Thyroid gland (tissue), 4 donors: Measurements from ENCODE around the gene ZFC3H1.

Experiments
- POLR2A ChIP-seq, 2 donors: fragments of 450-650 bp; IDR thresholded peaks; one replicate each; pipeline ENCODE4 v1.6.1; 2017; ENCODE audit warnings: antibody characterized with exemption in 2 of 2, mild to moderate bottlenecking in 2 of 2, moderate library complexity in 1 of 2
- TF ChIP-seq, protein P1 (sequence below), 6 experiments: fragments of 200-600 bp in 3 of 6; fragments of 450-650 bp in 3 of 6; sonication (generic) in 3 of 6; IDR thresholded peaks; one replicate each; pipeline ENCODE4 v1.5.1; 2016 to 2019; ENCODE audit warnings: antibody characterized with exemption in 6 of 6, mild to moderate bottlenecking in 2 of 6, inconsistent platforms in 1 of 6, moderate library complexity in 1 of 6

DNA sequence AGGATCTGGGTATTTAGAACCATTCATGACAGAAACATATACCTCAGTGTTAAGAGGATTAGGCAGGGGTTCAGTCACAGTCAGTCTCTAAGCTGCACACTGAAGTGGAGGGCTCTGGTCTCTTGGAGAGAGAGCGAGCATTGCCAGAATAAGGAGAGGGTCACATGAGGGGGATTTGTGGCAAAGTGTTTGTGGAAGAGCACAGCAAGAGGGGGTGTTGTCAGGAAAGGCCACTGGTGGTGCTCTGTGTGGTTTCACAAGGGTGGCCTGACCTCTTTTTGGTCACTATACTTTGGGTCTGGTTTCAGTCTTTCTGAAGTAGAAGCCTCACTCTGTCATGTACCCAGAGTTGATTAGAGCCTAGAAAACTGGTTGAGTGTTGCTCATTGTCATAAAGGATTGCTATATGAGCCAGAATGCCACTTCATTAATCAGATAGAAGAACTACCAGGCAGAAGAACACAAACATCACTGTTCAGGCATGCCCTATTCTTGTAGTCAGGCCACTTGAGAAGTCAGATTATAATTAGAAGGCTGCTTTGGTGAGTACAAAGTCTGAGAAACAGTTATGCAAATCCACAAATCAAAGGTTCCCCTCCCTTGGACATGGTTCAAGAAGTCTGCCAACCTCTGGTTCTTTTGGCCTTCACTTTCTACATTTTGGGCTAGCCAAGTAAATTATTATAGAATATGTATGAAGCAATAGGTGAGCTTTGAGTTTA is 30.6 kb upstream of the ZFC3H1 start:
- TF ChIP-seq, protein P1, sequence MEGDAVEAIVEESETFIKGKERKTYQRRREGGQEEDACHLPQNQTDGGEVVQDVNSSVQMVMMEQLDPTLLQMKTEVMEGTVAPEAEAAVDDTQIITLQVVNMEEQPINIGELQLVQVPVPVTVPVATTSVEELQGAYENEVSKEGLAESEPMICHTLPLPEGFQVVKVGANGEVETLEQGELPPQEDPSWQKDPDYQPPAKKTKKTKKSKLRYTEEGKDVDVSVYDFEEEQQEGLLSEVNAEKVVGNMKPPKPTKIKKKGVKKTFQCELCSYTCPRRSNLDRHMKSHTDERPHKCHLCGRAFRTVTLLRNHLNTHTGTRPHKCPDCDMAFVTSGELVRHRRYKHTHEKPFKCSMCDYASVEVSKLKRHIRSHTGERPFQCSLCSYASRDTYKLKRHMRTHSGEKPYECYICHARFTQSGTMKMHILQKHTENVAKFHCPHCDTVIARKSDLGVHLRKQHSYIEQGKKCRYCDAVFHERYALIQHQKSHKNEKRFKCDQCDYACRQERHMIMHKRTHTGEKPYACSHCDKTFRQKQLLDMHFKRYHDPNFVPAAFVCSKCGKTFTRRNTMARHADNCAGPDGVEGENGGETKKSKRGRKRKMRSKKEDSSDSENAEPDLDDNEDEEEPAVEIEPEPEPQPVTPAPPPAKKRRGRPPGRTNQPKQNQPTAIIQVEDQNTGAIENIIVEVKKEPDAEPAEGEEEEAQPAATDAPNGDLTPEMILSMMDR (IDR thresholded peaks at IDR 0.05): no peak
- no peak for TF ChIP-seq POLR2A (IDR thresholded peaks at IDR 0.05)
